ENCODE measurements around the gene MTO1.
"Not testable (repeated sequence)": the region's sequence is repeated elsewhere in the genome, so short reads cannot be mapped to it uniquely, and the experiment has no call there.

The MTO1 gene

GRCh38 chr6:73461537-73462350, at the start of gene MTO1:
Gene MTO1, plus strand, starts transcription at chr6:73461737. Its CDS starts 118 bp downstream, at chr6:73461855.
- peak; percentile 50 for DNase-seq

- no peak for DNase-seq
Observed at GRCh38 chr6:73413102-73413501, 48.4 kb upstream of the MTO1 start.

- no peak for DNase-seq
Observed at GRCh38 chr6:73418081-73418741, 43.3 kb upstream of the MTO1 start.

GRCh38 chr6:73421534-73421933, 40.0 kb upstream of the MTO1 start:
- DNase-seq, result no peak

GRCh38 chr6:73435236-73435635, 26.3 kb upstream of the MTO1 start:
- no peak for DNase-seq

- DNase-seq, result no peak
Observed at GRCh38 chr6:73443555-73443954, 18.0 kb upstream of the MTO1 start.

- no peak for DNase-seq
Observed at GRCh38 chr6:73451223-73452106, 10.1 kb upstream of the MTO1 start.

- DNase-seq, result peak; percentile 37
Observed at GRCh38 chr6:73452107-73452461, 9.5 kb upstream of the MTO1 start, which contains the start of gene CGAS. Gene CGAS, minus strand, starts transcription at chr6:73452297. Its CDS starts 116 bp downstream, at chr6:73452181.

GRCh38 chr6:73455865-73456629, 5.5 kb upstream of the MTO1 start:
- DNase-seq, result no peak

GRCh38 chr6:73459474-73459873, 2.1 kb upstream of the MTO1 start:
- not testable (repeated sequence) for DNase-seq

- DNase-seq, result no peak
Observed at GRCh38 chr6:73460056-73460455, 1.5 kb upstream of the MTO1 start.

- no peak for DNase-seq
Observed at GRCh38 chr6:73471686-73472290, 10.3 kb downstream of the MTO1 start.

GRCh38 chr6:73476723-73477122, 15.2 kb downstream of the MTO1 start:
- DNase-seq, result no peak

GRCh38 chr6:73477407-73477806, 15.9 kb downstream of the MTO1 start:
- no peak for DNase-seq

- no peak for DNase-seq
Observed at GRCh38 chr6:73481969-73482368, 20.4 kb downstream of the MTO1 start.

GRCh38 chr6:73484438-73484837, 22.9 kb downstream of the MTO1 start:
- DNase-seq, result no peak

- no peak for DNase-seq
Observed at GRCh38 chr6:73487473-73487872, 25.9 kb downstream of the MTO1 start.

GRCh38 chr6:73491377-73491776, 29.8 kb downstream of the MTO1 start:
- DNase-seq, result no peak

- DNase-seq, result no peak
Observed at GRCh38 chr6:73497915-73498314, 36.4 kb downstream of the MTO1 start.

GRCh38 chr6:73503027-73503772, 41.7 kb downstream of the MTO1 start:
- DNase-seq, result no peak

GRCh38 chr6:73504160-73504559, 42.6 kb downstream of the MTO1 start:
- no peak for DNase-seq
